ENCODE measurements around the gene PDZRN3.

- TF ChIP-seq, protein P1, sequence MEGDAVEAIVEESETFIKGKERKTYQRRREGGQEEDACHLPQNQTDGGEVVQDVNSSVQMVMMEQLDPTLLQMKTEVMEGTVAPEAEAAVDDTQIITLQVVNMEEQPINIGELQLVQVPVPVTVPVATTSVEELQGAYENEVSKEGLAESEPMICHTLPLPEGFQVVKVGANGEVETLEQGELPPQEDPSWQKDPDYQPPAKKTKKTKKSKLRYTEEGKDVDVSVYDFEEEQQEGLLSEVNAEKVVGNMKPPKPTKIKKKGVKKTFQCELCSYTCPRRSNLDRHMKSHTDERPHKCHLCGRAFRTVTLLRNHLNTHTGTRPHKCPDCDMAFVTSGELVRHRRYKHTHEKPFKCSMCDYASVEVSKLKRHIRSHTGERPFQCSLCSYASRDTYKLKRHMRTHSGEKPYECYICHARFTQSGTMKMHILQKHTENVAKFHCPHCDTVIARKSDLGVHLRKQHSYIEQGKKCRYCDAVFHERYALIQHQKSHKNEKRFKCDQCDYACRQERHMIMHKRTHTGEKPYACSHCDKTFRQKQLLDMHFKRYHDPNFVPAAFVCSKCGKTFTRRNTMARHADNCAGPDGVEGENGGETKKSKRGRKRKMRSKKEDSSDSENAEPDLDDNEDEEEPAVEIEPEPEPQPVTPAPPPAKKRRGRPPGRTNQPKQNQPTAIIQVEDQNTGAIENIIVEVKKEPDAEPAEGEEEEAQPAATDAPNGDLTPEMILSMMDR (IDR thresholded peaks at IDR 0.05; ENCODE audit: poor library complexity) = no peak
- TF ChIP-seq EZH2 (IDR thresholded peaks at IDR 0.05; ENCODE audit: borderline replicate concordance) (no peak), EZH2phosphoT487 (IDR thresholded peaks at IDR 0.05; ENCODE audit: low read depth, severe bottlenecking, unreplicated experiment) (no peak)
Observed at GRCh38 chr3:73542136-73542535, 82.6 kb downstream of the PDZRN3 start.
